Activated T-cell treated with anti-CD3 and anti-CD28 coated beads, Interleukin-2, amount 50 U/mL, for 48 hours (primary cell): Measurements from ENCODE around the gene MYBPC2.
"Not testable (repeated sequence)": the region's sequence is repeated elsewhere in the genome, so short reads cannot be mapped to it uniquely, and the experiment has no call there.

Experiments
- DNase-seq, 2 experiments: peaks; one replicate each; pipeline ENCODE4 v3.0.0-alpha.2; 2020

MYBPC2 gene

GRCh38 chr19:50460161-50460765 is 27.6 kb downstream of the MYBPC2 start:
- DNase-seq = peak; percentile 30 to 42

GRCh38 chr19:50461066-50461875 is 28.6 kb downstream of the MYBPC2 start:
- peak; percentile 81 to 82 for DNase-seq

- DNase-seq = no peak
These were observed 30.3 kb downstream of the MYBPC2 start for GRCh38 chr19:50462970-50463369.

GRCh38 chr19:50464348-50464747 is 31.7 kb downstream of the MYBPC2 start:
- no peak for DNase-seq

GRCh38 chr19:50465000-50465399 is 32.3 kb downstream of the MYBPC2 start:
- no peak for DNase-seq

- DNase-seq = no peak
These were observed 33.5 kb downstream of the MYBPC2 start for GRCh38 chr19:50465986-50466705.

GRCh38 chr19:50466706-50467039 is 34.0 kb downstream of the MYBPC2 start:
- DNase-seq = no peak

GRCh38 chr19:50467566-50467965 is 34.9 kb downstream of the MYBPC2 start:
- DNase-seq = no peak

- no peak for DNase-seq
These were observed 36.1 kb downstream of the MYBPC2 start for GRCh38 chr19:50468818-50469217.

GRCh38 chr19:50473336-50473735 is 40.6 kb downstream of the MYBPC2 start:
- DNase-seq = not testable (repeated sequence)

- DNase-seq = no peak
These were observed 42.4 kb downstream of the MYBPC2 start for GRCh38 chr19:50475101-50475568.

- DNase-seq = no peak
These were observed 43.1 kb downstream of the MYBPC2 start for GRCh38 chr19:50475736-50476223.

GRCh38 chr19:50476224-50476906 is 43.7 kb downstream of the MYBPC2 start, which contains the start of the genes EMC10 and GARIN5A:
EMC10 (plus strand) TSS chr19:50476507; CDS start chr19:50476545, 38 bp downstream.
GARIN5A (minus strand) TSS chr19:50476848; CDS start chr19:50476388, 460 bp downstream.
- peak; percentile 96 to 97 for DNase-seq

GRCh38 chr19:50476907-50477238 is 44.2 kb downstream of the MYBPC2 start:
- no peak for DNase-seq

- no peak for DNase-seq
These were observed 45.2 kb downstream of the MYBPC2 start for GRCh38 chr19:50477751-50478515.

GRCh38 chr19:50478901-50479715 is 46.4 kb downstream of the MYBPC2 start:
- DNase-seq = peak in 1 of 2 experiments; percentile 48

- no peak for DNase-seq
These were observed 47.1 kb downstream of the MYBPC2 start for GRCh38 chr19:50479761-50480251.

GRCh38 chr19:50480281-50481111 is 47.8 kb downstream of the MYBPC2 start:
- DNase-seq = no peak

- DNase-seq = no peak
These were observed 48.9 kb downstream of the MYBPC2 start for GRCh38 chr19:50481351-50482149.
